Ishikawa (cell line): ENCODE measurements around the gene NTM.

Experiments used
- CEBPB ChIP-seq: IDR thresholded peaks from 2 replicates; pipeline ENCODE4 v1.6.1; 2012
- CREB1 ChIP-seq: IDR thresholded peaks from 2 replicates; pipeline ENCODE4 v1.6.1; 2012; ENCODE audit warnings: low read depth
- EGR1 ChIP-seq: IDR thresholded peaks from 2 replicates; pipeline ENCODE4 v1.6.1; 2012
- EP300 ChIP-seq: IDR thresholded peaks from 2 replicates; pipeline ENCODE4 v1.6.1; 2012; ENCODE audit warnings: borderline replicate concordance
- FOXM1 ChIP-seq: IDR thresholded peaks from 2 replicates; pipeline ENCODE4 v1.6.1; 2012; ENCODE audit warnings: low read depth, borderline replicate concordance
- MAX ChIP-seq: IDR thresholded peaks from 2 replicates; pipeline ENCODE4 v1.6.1; 2012
- RAD21 ChIP-seq: IDR thresholded peaks from 2 replicates; pipeline ENCODE4 v1.6.1; 2012; ENCODE audit warnings: low read depth
- TAF1 ChIP-seq: IDR thresholded peaks from 2 replicates; pipeline ENCODE4 v1.6.1; 2012; ENCODE audit warnings: low read depth, mild to moderate bottlenecking
- TCF12 ChIP-seq: IDR thresholded peaks from 2 replicates; pipeline ENCODE4 v1.6.1; 2012; ENCODE audit warnings: low read depth
- ZBTB7A ChIP-seq: IDR thresholded peaks from 2 replicates; pipeline ENCODE4 v1.6.1; 2012; ENCODE audit warnings: low read depth
- TF ChIP-seq, protein P1 (sequence below): IDR thresholded peaks from 2 replicates; pipeline ENCODE4 v1.6.1; 2012
- TF ChIP-seq, protein P2 (sequence below): IDR thresholded peaks from 2 replicates; pipeline ENCODE4 v1.6.1; 2012; ENCODE audit warnings: low read depth, mild to moderate bottlenecking

DNA sequence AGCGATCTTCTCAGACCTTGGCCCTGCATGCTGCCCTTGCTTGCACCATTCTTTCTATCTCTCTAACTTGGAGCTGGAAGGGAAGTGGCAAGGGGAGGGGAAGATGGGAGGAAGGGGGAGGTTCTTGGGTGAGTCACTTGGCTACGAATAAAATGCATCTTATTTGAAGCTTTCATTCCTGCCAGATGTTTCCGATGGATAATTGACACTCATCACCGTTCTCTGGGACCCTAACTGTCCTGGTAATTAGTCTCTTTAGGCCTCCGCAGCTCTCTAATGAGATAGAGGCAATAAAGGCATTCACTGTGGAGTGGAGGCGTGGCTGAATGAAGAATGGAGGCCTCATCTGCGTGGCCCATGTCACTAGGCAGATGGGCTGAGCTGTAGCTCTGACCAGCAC is 960.1 kb downstream of the NTM start:
- no peak for TF ChIP-seq TAF1
- TF ChIP-seq, protein P1, sequence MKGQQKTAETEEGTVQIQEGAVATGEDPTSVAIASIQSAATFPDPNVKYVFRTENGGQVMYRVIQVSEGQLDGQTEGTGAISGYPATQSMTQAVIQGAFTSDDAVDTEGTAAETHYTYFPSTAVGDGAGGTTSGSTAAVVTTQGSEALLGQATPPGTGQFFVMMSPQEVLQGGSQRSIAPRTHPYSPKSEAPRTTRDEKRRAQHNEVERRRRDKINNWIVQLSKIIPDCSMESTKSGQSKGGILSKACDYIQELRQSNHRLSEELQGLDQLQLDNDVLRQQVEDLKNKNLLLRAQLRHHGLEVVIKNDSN = no peak
- TF ChIP-seq RAD21 = no peak
- no peak for TF ChIP-seq EP300
- TF ChIP-seq, protein P2, sequence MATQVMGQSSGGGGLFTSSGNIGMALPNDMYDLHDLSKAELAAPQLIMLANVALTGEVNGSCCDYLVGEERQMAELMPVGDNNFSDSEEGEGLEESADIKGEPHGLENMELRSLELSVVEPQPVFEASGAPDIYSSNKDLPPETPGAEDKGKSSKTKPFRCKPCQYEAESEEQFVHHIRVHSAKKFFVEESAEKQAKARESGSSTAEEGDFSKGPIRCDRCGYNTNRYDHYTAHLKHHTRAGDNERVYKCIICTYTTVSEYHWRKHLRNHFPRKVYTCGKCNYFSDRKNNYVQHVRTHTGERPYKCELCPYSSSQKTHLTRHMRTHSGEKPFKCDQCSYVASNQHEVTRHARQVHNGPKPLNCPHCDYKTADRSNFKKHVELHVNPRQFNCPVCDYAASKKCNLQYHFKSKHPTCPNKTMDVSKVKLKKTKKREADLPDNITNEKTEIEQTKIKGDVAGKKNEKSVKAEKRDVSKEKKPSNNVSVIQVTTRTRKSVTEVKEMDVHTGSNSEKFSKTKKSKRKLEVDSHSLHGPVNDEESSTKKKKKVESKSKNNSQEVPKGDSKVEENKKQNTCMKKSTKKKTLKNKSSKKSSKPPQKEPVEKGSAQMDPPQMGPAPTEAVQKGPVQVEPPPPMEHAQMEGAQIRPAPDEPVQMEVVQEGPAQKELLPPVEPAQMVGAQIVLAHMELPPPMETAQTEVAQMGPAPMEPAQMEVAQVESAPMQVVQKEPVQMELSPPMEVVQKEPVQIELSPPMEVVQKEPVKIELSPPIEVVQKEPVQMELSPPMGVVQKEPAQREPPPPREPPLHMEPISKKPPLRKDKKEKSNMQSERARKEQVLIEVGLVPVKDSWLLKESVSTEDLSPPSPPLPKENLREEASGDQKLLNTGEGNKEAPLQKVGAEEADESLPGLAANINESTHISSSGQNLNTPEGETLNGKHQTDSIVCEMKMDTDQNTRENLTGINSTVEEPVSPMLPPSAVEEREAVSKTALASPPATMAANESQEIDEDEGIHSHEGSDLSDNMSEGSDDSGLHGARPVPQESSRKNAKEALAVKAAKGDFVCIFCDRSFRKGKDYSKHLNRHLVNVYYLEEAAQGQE = no peak
- TF ChIP-seq CREB1 = no peak
- TF ChIP-seq TCF12 = no peak
- no peak for TF ChIP-seq CEBPB
- TF ChIP-seq MAX = no peak
- TF ChIP-seq EGR1 = no peak
- TF ChIP-seq ZBTB7A = no peak
- TF ChIP-seq FOXM1 = no peak
